GM18520 (cell line): ENCODE results near the gene MEPCE.
"Not testable (repeated sequence)": the region's sequence is repeated elsewhere in the genome, so short reads cannot be mapped to it uniquely, and the experiment has no call there.

Experiments
- ATAC-seq: cut with Tn5 transposase; IDR thresholded peaks from one replicate; pipeline ENCODE4 v1.9.1; 2021; ENCODE audit not compliant: unreplicated experiment

The MEPCE gene

DNA sequence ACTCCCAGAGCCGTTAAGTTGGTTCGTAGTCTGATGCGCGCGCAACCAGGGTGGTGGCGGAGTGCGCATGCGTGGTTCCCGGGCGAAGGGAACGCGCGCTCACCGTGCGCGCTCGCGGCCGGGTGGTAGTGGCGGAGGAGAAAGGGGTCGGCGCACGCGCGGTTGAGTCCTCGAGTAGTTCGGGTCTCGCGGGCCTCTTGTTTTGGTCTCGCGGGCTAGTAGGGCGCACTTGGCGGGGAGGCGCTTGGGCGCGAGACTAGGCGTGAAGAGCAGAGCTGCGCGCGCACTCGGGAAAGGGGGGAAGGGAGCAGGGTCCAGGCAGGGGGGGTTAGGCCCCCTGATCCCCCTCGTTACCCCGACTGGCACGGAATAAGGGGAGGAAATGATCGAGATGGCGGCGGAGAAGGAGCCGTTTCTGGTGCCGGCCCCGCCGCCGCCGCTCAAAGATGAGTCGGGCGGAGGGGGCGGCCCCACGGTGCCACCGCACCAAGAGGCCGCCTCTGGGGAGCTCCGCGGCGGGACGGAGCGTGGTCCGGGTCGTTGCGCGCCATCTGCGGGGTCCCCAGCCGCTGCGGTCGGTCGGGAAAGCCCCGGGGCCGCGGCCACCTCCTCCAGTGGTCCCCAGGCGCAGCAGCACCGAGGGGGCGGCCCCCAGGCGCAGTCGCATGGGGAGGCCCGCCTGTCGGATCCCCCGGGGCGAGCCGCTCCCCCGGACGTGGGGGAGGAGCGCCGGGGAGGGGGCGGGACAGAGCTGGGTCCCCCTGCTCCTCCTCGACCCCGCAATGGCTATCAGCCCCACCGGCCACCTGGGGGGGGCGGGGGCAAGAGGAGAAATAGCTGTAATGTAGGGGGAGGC lies at the start of gene MEPCE:
Gene MEPCE, plus strand, starts transcription at position 195 of the 856 bp plus-strand sequence. Its CDS starts 188 bp downstream, at position 383.
- ATAC-seq: peak; percentile 21

DNA sequence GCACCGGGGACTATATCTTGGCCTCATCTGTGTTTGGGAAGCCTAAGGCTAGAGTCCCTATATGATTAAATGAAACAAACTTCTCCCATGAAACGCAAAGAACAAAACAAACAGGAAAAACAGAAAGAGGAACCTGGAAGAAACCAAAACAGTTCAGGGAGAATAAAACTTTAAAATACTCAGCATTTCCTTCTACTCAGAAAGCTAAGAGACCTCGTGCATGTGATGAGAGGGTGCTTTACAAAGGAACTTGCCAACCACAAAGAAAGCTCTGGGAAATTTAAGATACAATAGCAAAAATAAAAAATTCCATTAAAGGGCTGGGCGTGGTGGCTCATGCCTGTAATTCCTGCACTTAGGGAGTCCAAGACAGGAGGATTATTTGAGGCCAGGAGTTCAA lies 49.4 kb upstream of the MEPCE start:
- ATAC-seq: no peak

GRCh38 chr7:100381531-100382233 lies 47.9 kb upstream of the MEPCE start:
- ATAC-seq: not testable (repeated sequence)

DNA sequence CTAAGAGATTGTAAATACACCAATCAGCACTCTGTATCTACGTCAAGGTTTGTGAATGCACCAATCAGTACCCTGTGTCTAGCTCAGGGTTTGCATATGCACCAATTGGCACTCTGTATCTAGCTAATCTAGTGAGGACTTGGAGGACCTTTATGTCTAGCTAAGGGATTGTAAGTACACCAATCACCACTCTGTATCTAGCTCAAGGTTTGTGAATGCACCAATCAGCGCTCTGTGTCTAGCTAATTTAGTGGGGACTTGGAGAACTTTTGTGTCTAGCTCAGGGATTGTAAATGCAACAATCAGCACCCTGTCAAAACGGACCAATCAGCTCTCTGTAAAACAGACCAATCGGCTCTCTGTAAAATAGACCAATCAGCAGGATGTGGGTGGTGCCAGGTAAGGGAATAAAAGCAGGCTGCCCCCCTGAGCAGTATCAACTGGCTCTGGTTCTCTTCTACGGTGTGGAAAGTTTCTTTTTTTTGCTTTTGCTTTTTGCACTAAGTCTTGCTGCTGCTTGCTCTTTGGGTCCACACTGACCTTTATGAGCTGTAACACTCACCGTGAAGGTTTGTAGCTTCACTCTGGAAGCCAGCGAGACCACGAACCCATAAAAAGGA lies 47.3 kb upstream of the MEPCE start:
- ATAC-seq: not testable (repeated sequence)

GRCh38 chr7:100384628-100385294 lies 44.9 kb upstream of the MEPCE start:
- ATAC-seq: no peak

- ATAC-seq: no peak
Measured at GRCh38 chr7:100386940-100387339, 42.7 kb upstream of the MEPCE start.

DNA sequence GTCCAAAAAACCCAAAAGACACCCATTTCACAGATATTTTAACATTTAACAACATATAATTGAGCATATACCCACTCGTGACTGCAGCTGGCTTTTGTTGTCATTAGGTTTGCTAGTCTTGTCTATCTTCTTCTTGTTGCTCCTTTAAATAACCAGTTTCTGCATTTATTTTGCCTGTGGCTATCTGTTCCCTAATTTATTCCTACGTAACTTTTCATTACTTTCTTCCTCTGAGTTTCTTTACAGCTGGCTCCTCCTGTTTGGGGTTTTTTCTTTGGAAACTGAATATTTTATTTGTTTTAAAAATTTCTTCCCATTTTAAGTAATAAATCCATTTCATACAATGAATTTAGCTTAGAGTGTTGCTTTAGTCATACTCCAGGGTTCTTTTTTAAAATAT lies 41.9 kb upstream of the MEPCE start:
- no peak for ATAC-seq

DNA sequence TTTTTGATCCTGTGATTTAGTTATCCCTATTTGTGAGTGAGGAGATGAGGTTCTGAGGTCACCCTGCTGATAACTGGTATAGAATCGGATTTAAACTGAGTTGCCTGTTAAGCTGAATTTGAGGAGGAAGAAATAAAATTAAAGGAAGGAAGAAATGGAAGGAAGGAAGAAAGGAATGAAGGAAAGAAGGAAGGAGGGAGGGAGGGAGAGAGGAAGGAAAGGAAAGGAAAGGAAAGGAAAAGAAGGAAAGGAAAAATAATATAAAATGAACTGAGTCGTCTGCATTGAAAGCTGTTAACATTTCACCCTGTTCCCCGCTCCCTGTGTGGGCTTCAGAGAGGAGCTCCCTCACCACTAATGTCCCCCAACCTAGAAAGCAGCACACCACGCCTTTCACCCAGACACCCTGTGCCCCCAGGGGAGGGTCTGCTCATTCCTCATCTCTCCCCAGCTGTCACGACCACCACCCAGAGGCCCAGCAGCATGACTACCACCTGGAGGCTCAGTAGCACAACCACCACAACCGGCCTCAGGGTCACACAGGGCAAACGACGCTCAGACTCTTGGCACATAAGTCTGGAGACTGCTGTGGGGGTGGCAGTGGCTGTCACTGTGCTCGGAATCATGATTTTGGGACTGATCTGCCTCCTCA lies 40.1 kb upstream of the MEPCE start:
- no peak for ATAC-seq

DNA sequence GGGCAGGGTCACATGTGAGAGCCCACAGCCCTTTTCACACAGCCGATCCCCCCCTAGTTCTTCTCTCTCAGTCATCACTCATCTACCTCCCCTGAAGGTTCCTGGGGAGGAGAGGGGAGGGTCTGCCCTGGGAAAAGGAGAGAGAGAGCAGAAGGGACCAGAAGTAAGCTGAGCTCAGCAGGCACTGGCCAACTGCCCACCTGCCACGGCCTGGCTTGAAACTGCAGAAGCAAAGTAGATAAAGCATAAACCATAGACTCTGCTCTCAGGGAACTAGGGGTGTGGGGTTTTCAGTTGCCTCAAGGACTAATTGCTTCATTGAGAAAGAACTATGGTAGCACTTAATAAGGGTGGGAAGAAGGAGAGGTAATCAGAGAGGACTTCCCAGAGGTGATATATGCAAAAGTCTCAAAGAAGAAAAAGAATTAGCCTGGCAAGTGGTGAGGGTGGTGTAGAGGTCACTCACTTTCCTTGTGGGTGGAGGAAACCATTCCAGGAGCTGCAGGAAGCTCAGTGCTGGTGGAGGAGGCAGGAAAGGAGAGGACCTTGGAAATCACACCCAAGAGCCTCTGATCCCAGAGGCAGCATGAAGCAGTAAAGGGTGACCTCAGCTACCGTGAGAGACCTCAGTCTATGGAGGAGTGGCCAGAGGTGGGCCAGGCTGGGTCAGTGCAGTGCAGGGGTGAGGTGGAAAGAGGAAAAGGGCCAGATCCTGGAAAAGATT lies 39.2 kb upstream of the MEPCE start:
- no peak for ATAC-seq

- ATAC-seq: no peak
Measured at GRCh38 chr7:100393233-100393905, 36.3 kb upstream of the MEPCE start.

- no peak for ATAC-seq
Measured at GRCh38 chr7:100394077-100394476, 35.6 kb upstream of the MEPCE start.

DNA sequence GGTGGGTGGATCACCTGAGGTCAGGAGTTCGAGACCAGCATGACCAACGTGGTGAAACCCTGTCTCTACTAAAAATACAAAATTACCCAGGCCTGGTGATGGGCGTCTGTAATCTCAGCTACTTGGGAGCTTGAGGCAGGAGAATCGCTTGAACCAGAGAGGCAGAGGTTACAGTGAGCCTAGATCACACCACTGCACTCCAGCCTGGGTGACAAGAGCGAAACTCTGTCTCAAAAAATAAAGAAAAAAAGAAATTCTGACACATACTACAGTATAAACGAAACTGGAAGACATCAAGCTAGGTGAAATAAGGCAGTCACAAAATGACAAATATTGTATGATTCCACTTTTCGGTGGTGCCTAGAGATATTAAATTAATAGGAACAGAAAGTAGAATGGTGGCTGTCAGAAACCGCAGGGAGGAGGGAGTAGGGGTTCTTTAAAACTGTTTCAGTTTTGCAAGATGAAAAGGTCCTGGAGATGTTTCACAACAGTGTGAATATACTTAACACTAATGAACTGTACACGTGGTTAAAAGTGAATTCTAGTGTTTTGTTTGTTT lies 33.1 kb upstream of the MEPCE start:
- peak; percentile 84 for ATAC-seq

- no peak for ATAC-seq
Measured at GRCh38 chr7:100397315-100398081, 32.1 kb upstream of the MEPCE start.

GRCh38 chr7:100398239-100398638 lies 31.4 kb upstream of the MEPCE start:
- no peak for ATAC-seq

DNA sequence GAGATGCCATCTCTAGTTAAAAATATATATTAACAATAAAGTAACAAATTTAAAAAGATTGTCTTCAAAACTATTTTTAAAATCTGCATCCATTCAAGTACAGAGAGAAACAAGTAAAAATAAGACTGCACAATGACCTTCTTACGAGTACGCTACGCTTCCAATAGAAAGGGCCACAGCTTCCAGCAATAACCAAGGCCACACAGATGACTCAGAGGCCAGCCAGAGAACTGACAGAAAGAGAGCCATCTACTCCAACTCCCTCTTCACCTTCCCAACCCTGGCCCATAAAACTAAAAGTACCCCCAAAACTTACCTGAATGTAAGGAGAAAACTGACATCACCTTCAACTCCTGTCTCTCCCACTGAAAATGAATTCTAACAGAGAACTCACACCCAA lies 29.6 kb upstream of the MEPCE start:
- ATAC-seq: no peak

DNA sequence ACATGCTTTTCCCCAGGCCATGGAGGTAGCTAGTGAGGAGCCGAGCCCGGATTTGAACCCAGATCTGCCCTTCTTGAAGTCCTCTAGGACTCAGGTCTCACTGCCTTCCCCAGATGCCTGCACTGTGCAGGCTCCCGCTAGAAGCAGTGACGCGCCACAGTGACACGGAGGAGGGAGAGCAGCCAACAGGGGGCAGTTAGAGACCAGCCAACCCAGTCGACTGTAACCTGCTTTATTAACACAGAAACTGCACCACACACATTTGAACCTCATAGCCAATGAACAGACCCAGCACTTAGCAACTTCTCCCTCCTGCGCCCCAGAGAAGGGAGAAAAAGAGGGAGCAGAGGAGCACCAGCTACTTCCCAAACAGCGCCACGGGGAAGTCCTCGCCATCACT lies 29.0 kb upstream of the MEPCE start:
- ATAC-seq: no peak

GRCh38 chr7:100401811-100402210 lies 27.8 kb upstream of the MEPCE start:
- no peak for ATAC-seq

DNA sequence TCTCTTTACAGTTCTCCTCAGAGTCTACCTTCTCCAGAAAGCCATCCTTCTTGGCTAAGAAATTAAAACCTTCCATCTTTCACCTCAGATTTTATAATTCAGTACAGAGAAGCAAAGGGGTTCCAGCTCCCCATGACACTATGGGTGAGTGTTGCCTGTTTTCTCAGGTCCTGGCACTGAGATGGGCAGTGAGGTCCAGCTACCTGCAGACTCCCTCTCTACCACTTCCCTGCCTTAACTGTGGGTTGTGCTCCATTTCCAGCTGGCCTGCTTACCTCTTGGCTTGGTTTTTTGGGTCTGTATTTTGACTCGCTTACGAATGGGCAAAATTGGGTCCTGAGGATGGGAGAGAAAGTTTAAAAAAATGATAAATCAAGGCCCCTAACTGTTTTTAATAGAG lies 27.4 kb upstream of the MEPCE start:
- no peak for ATAC-seq

DNA sequence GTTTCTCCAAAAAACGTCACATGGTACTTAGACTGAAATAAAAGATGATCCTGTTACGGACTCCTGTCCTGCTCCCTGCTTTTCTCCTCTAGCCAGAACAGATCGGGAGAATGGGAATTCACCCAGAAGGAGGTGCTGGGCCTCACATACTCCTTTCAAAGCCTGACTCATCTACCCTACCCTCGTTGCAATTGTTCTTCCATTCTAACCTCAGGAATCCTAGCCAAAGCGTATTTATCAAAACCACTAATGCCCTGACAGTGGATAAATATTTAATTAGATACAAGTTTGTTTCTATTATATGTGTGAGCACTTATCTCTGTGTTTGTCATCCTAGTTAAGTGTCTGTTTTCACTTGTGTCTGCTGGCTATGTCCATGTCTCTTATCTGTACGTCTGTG lies 22.9 kb upstream of the MEPCE start:
- no peak for ATAC-seq
